SK-N-SH treated with all-trans-retinoic acid at 6 μM for 48 hours (cell line): ENCODE results near the gene AHSG.

Experiments
- ATAC-seq: fragments of 200-7000 bp; cut with Tn5 transposase; 3 replicates; pipeline ENCODE4 v1.9.1; 2020; ENCODE audit warnings: mild to moderate bottlenecking, moderate library complexity
- ARNTL ChIP-seq: fragments of 450-650 bp; formaldehyde crosslinking; IDR thresholded peaks from 2 replicates; pipeline ENCODE4 v1.5.0; 2020; ENCODE audit warnings: low read depth, mild to moderate bottlenecking, moderate library complexity, borderline replicate concordance
- CREB5 ChIP-seq: fragments of 250-450 bp; sonication (Bioruptor Pico); IDR thresholded peaks from 2 replicates; pipeline ENCODE4 v1.5.1; 2020; ENCODE audit warnings: low read depth, mild to moderate bottlenecking, moderate library complexity
- CSRNP3 ChIP-seq: fragments of 250-450 bp; sonication (Bioruptor Pico); IDR thresholded peaks from 2 replicates; pipeline ENCODE4 v1.5.1; 2021; ENCODE audit warnings: mild to moderate bottlenecking, moderate library complexity
- ESRRG ChIP-seq: fragments of 250-450 bp; sonication (Bioruptor Pico); IDR thresholded peaks from 2 replicates; pipeline ENCODE4 v1.6.1; 2021; ENCODE audit warnings: mild to moderate bottlenecking
- GLIS3 ChIP-seq: fragments of 250-450 bp; sonication (Bioruptor Pico); IDR thresholded peaks from 2 replicates; pipeline ENCODE4 v1.5.0; 2020; ENCODE audit warnings: mild to moderate bottlenecking, moderate library complexity
- ISL1 ChIP-seq: fragments of 250-450 bp; sonication (Bioruptor Pico); IDR thresholded peaks from 2 replicates; pipeline ENCODE4 v2.1.2; 2022; ENCODE audit warnings: mild to moderate bottlenecking, moderate library complexity
- PATZ1 ChIP-seq: fragments of 250-450 bp; sonication (Bioruptor Pico); IDR thresholded peaks from 2 replicates; pipeline ENCODE4 v1.8.0; 2020; ENCODE audit warnings: mild to moderate bottlenecking, moderate library complexity, borderline replicate concordance
- RARB ChIP-seq: fragments of 250-450 bp; sonication (Bioruptor Pico); IDR thresholded peaks from 2 replicates; pipeline ENCODE4 v1.8.0; 2021; ENCODE audit warnings: mild to moderate bottlenecking, moderate library complexity
- SNAI2 ChIP-seq: fragments of 250-450 bp; sonication (Bioruptor Pico); IDR thresholded peaks from 2 replicates; pipeline ENCODE4 v1.5.0; 2020; ENCODE audit warnings: mild to moderate bottlenecking, moderate library complexity
- TOX ChIP-seq: fragments of 250-450 bp; sonication (Bioruptor Pico); IDR thresholded peaks from 2 replicates; pipeline ENCODE4 v1.8.0; 2021; ENCODE audit warnings: mild to moderate bottlenecking, moderate library complexity, borderline replicate concordance
- TSHZ2 ChIP-seq: fragments of 250-450 bp; sonication (Bioruptor Pico); IDR thresholded peaks from 2 replicates; pipeline ENCODE4 v1.5.0; 2020; ENCODE audit warnings: mild to moderate bottlenecking, moderate library complexity
- ZFP3 ChIP-seq: fragments of 250-450 bp; sonication (Bioruptor Pico); IDR thresholded peaks from 2 replicates; pipeline ENCODE4 v1.5.0; 2020; ENCODE audit warnings: mild to moderate bottlenecking, moderate library complexity
- ZFP30 ChIP-seq: fragments of 450-650 bp; formaldehyde crosslinking; IDR thresholded peaks from 2 replicates; pipeline ENCODE4 v1.5.0; 2022; ENCODE audit warnings: mild to moderate bottlenecking, moderate library complexity
- ZNF565 ChIP-seq: fragments of 450-650 bp; formaldehyde crosslinking; conservative IDR thresholded peaks from 2 replicates; pipeline ENCODE4 v1.5.0; 2020; ENCODE audit warnings: low read depth, mild to moderate bottlenecking, moderate library complexity
- ZNF70 ChIP-seq: fragments of 450-650 bp; formaldehyde crosslinking; IDR thresholded peaks from 2 replicates; pipeline ENCODE4 v1.5.0; 2020; ENCODE audit warnings: mild to moderate bottlenecking, moderate library complexity
- ZNF8 ChIP-seq: fragments of 450-650 bp; formaldehyde crosslinking; IDR thresholded peaks from 2 replicates; pipeline ENCODE4 v1.5.0; 2020; ENCODE audit warnings: mild to moderate bottlenecking, moderate library complexity

AHSG gene

GRCh38 chr3:186665625-186666188 lies 52.8 kb downstream of the AHSG start, which contains the start of gene HRG (continued):
- TF ChIP-seq PATZ1 (no peak), CREB5 (CRISPR knock-in tag) (no peak), GLIS3 (no peak)

GRCh38 chr3:186668426-186668825 lies 55.6 kb downstream of the AHSG start:
- ATAC-seq = no peak
- no peak for TF ChIP-seq TSHZ2 (CRISPR knock-in tag)
- TF ChIP-seq RARB (CRISPR knock-in tag) = no peak
- TF ChIP-seq CSRNP3 (CRISPR knock-in tag) = no peak
- no peak for TF ChIP-seq ZNF70
- no peak for TF ChIP-seq TOX (CRISPR knock-in tag)

- no peak for ATAC-seq
- no peak for TF ChIP-seq RARB (CRISPR knock-in tag)
- TF ChIP-seq ZNF8 (CRISPR knock-in tag) = no peak
- no peak for TF ChIP-seq ARNTL (CRISPR knock-in tag)
- no peak for TF ChIP-seq ZNF565 (CRISPR knock-in tag)
- no peak for TF ChIP-seq ZFP30 (CRISPR knock-in tag)
- TF ChIP-seq TSHZ2 (CRISPR knock-in tag) = no peak
- no peak for TF ChIP-seq CSRNP3 (CRISPR knock-in tag)
- TF ChIP-seq SNAI2 (CRISPR knock-in tag) = no peak
- TF ChIP-seq ISL1 (CRISPR knock-in tag) = no peak
Measured at GRCh38 chr3:186669378-186670084, 56.7 kb downstream of the AHSG start.

GRCh38 chr3:186670155-186670554 lies 57.3 kb downstream of the AHSG start:
- TF ChIP-seq ARNTL (CRISPR knock-in tag) (no peak), TOX (CRISPR knock-in tag) (no peak), ESRRG (CRISPR knock-in tag) (no peak), ZFP3 (CRISPR knock-in tag) (no peak), CREB5 (CRISPR knock-in tag) (no peak), ZFP30 (CRISPR knock-in tag) (no peak)
- ATAC-seq = no peak
